Mesendoderm (in vitro differentiated cells): ENCODE data around the gene DDX42.

Source experiments
- DNase-seq: peaks from one replicate; pipeline ENCODE4 v3.0.0; 2013
- H2AK5ac ChIP-seq: 2 replicates; pipeline ENCODE4 v1.6.1; 2013; ENCODE audit warnings: low read length, inconsistent platforms
- H2BK120ac ChIP-seq: 2 replicates; pipeline ENCODE4 v1.6.1; 2013; ENCODE audit warnings: low read depth, mild to moderate bottlenecking, low read length, moderate library complexity, mixed read lengths
- H2BK15ac ChIP-seq: replicated peaks from 2 replicates; pipeline ENCODE4 v1.6.1; 2013; ENCODE audit warnings: low read depth, mild to moderate bottlenecking, moderate library complexity
- H2BK5ac ChIP-seq: 2 replicates; pipeline ENCODE4 v1.6.1; 2013; ENCODE audit warnings: low read length, inconsistent platforms
- H3K18ac ChIP-seq: 2 replicates; pipeline ENCODE4 v1.6.1; 2013; ENCODE audit warnings: mild to moderate bottlenecking, low read length, mixed read lengths
- H3K23ac ChIP-seq: one replicate; pipeline ENCODE4 v1.6.1; 2013; ENCODE audit warnings: low read length
- H3K27ac ChIP-seq: 2 replicates; pipeline ENCODE4 v1.5.1; 2013; ENCODE audit warnings: low read depth, mild to moderate bottlenecking, inconsistent platforms, low read length, moderate library complexity
- H3K27me3 ChIP-seq: 2 replicates; pipeline ENCODE4 v1.6.1; 2013; ENCODE audit warnings: low read length, control low read depth, mild to moderate bottlenecking, inconsistent platforms; ENCODE audit not compliant: insufficient read depth, poor library complexity
- H3K36me3 ChIP-seq: 2 replicates; pipeline ENCODE4 v1.6.1; 2013; ENCODE audit warnings: low read length, inconsistent platforms; ENCODE audit not compliant: control insufficient read depth, insufficient read depth
- H3K4ac ChIP-seq: one replicate; pipeline ENCODE4 v1.6.1; 2013; ENCODE audit warnings: low read depth, mild to moderate bottlenecking, low read length, moderate library complexity
- H3K4me1 ChIP-seq: 2 replicates; pipeline ENCODE4 v1.6.1; 2013; ENCODE audit warnings: low read depth, low read length, inconsistent platforms; ENCODE audit not compliant: control insufficient read depth
- H3K4me2 ChIP-seq: 2 replicates; pipeline ENCODE4 v1.6.1; 2013; ENCODE audit warnings: low read length
- H3K4me3 ChIP-seq: 2 replicates; pipeline ENCODE4 v1.5.1; 2013; ENCODE audit warnings: mild to moderate bottlenecking, low read length
- H3K56ac ChIP-seq: one replicate; pipeline ENCODE4 v1.6.1; 2013; ENCODE audit warnings: low read length
- H3K79me1 ChIP-seq: 2 replicates; pipeline ENCODE4 v1.6.1; 2013; ENCODE audit warnings: low read length, inconsistent platforms
- H3K79me2 ChIP-seq: 2 replicates; pipeline ENCODE4 v1.6.1; 2013; ENCODE audit warnings: mild to moderate bottlenecking, low read length; ENCODE audit not compliant: control insufficient read depth, insufficient read depth
- H3K9ac ChIP-seq: 2 replicates; pipeline ENCODE4 v1.6.1; 2013; ENCODE audit warnings: low read length, inconsistent platforms
- H4K5ac ChIP-seq: one replicate; pipeline ENCODE4 v1.6.1; 2013; ENCODE audit warnings: low read length
- H4K8ac ChIP-seq: one replicate; pipeline ENCODE4 v1.6.1; 2013; ENCODE audit warnings: low read depth, mild to moderate bottlenecking, control low read depth, low read length, moderate library complexity
- WGBS: extraction: QIAGEN DNeasy Blood & Tissue Kit; methylation state at CpG from one replicate; pipeline ENCODE4 v1.1.7; 2013; ENCODE audit warnings: low lambda C conversion rate, missing lambda C conversion rate; ENCODE audit not compliant: insufficient coverage; ENCODE audit errors: extremely low coverage; 5-methylcytosine and 5-hydroxymethylcytosine counted together

Gene DDX42

DNA sequence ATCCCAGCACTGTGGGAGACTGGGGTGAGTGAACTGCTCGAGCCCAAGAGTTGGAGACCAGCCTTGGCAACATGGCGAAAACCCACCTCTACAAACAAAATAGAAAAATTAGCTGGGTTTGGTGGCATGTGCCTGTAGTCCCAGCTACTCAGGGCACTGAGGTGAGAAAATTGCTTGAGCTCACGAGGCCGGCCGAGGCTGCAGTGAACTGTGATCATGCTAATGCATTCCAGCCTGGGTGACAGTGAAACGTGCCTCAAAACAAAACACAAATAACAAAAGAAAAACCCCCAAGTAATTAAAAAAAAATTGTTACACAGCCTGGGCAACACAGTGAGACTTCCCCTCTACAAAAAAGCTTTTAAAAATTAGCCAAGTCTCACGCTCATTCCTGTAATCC lies 5.5 kb upstream of the DDX42 start:
- no peak overlapping the region for H3K9ac ChIP-seq
- H4K5ac ChIP-seq: no peak overlapping the region
- no peak overlapping the region for H3K4ac ChIP-seq
- H2AK5ac ChIP-seq: no peak overlapping the region
- H3K27me3 ChIP-seq: no peaks in the 10 kb centered on the region
- H3K4me2 ChIP-seq: no peak overlapping the region
- no peaks in the 10 kb centered on the region for H3K4me1 ChIP-seq
- no peak overlapping the region for H3K18ac ChIP-seq
- no CpG with 5 or more reads among the region's 7 CpGs for WGBS
- H3K23ac ChIP-seq: no peak overlapping the region
- H3K79me2 ChIP-seq: peaks cover 64% of the 10 kb centered on the region
- no peak overlapping the region for H2BK120ac ChIP-seq
- H3K4me3 ChIP-seq: no peak overlapping the region
- H3K79me1 ChIP-seq: peaks cover 2% of the 10 kb centered on the region
- H3K36me3 ChIP-seq: peaks cover 2% of the 10 kb centered on the region
- H2BK5ac ChIP-seq: no peak overlapping the region
- peak; percentile 40 for DNase-seq
- no peak overlapping the region for H4K8ac ChIP-seq
- H2BK15ac ChIP-seq: no peak overlapping the region
- no peak overlapping the region for H3K27ac ChIP-seq
- H3K56ac ChIP-seq: no peak overlapping the region

DNA sequence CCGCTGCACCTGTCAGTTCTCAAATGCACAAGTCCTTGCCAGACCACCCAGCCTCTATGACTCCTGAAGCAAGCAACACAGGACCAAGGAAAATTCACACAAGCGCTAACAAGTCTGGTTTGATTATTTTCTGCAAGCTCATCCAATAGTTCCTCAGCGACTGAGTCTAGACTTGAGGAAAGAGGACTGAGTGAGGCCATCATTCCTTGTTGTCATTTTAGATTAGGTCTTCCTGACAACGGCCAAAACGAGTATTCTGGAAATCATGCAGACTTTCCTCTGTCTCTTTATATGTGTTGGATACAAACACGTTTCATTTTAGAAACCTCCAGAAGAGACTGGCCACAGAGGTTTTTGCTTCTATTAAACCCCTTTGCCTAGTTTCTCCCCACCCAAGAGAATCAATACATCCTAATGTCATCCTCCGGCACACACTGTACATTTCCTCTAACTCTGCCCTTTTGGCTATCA lies 1.1 kb upstream of the DDX42 start:
- peak; percentile 11 for DNase-seq
- WGBS: no CpG with 5 or more reads among the region's 7 CpGs
- no peak overlapping the region for H4K5ac ChIP-seq

DNA sequence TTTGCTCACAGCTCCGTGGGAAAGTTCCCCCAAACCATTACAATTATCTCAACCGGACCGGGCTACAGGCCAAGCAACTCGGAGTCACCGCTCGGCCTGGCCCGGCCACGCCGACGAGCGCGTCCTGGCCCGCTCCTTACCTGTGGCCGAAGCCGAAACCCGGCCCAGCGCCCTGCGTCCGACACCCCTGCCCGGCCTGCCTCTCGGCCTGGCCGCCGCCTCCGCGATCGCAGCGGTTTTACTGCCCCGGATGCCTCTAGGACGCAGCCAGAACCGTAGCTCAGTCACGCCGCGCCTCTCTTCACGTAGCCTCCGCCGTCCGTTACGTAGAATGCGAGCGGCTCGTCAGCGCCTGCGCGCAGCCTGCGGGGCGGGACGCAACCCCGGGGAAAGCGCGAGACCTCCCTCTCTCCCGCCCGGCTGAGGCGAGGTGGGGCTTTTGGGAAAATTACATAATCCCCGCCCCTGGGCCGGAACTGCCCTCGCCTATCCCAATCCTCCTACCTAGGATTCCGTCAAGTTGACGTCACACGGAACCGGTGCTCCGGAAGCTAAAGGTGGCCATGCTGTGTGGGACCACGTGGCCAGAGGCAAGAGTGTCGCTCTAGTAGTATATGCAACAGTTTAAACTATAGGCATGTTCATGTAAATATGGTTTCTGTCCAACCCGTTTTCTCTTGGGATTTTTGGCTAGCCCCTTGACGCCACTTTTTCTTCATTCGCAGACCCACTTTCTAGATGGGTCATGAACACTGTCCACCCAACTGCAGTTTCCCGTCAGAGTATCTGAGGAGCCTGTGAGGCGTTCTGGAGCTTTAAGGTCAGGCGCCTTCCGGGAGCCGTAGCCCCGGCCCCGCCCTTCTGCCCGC lies 464 bp upstream of the DDX42 start, which contains the start of gene CCDC47:
Gene CCDC47 (minus strand): TSS at position 326 of the 869 bp plus-strand sequence. CDS start 7,422 bp downstream, outside the sequence.
- Histone ChIP-seq H3K4me3 (peak within 1 kb of the TSS; percentile 94), H2BK5ac (peak within 1 kb of the TSS; percentile 94), H4K8ac (no peak within 1 kb of the TSS), H3K9ac (peak within 1 kb of the TSS; percentile 96), H3K27me3 (no peaks in the 10 kb centered on the region), H3K18ac (peak within 1 kb of the TSS; percentile 62), H2BK120ac (peak within 1 kb of the TSS; percentile 54), H3K56ac (peak within 1 kb of the TSS; percentile 98), H3K27ac (peak within 1 kb of the TSS; percentile 95), H3K79me1 (no peaks in the 10 kb centered on the region), H3K23ac (peak within 1 kb of the TSS; percentile 72), H3K79me2 (peaks cover 85% of the 10 kb centered on the region), H4K5ac (peak within 1 kb of the TSS; percentile 44), H3K36me3 (peaks cover 2% of the 10 kb centered on the region), H2BK15ac (no peak within 1 kb of the TSS), H2AK5ac (no peak within 1 kb of the TSS), H3K4me1 (peaks cover 2% of the 10 kb centered on the region), H3K4me2 (peak within 1 kb of the TSS; percentile 74), H3K4ac (peak within 1 kb of the TSS; percentile 97)
- DNase-seq: peak; percentile 100
- no CpG with 5 or more reads among the region's 74 CpGs for WGBS

More for the DNA sequence above, 1.1 kb upstream of the DDX42 start:
- peak overlapping the region; percentile 25 for H3K18ac ChIP-seq
- no peak overlapping the region for H2BK5ac ChIP-seq
- H3K4me1 ChIP-seq: peaks cover 2% of the 10 kb centered on the region
- H3K56ac ChIP-seq: peak overlapping the region; percentile 98
- H3K9ac ChIP-seq: peak overlapping the region; percentile 90
- H3K27ac ChIP-seq: peak overlapping the region; percentile 74
- H3K4me2 ChIP-seq: peak overlapping the region; percentile 74
- no peak overlapping the region for H2BK120ac ChIP-seq
- H4K8ac ChIP-seq: no peak overlapping the region
- H2BK15ac ChIP-seq: no peak overlapping the region
- H3K79me1 ChIP-seq: no peaks in the 10 kb centered on the region
- H3K4me3 ChIP-seq: peak overlapping the region; percentile 68
- no peak overlapping the region for H2AK5ac ChIP-seq
- no peak overlapping the region for H3K4ac ChIP-seq
- H3K27me3 ChIP-seq: no peaks in the 10 kb centered on the region
- H3K36me3 ChIP-seq: peaks cover 2% of the 10 kb centered on the region
- peak overlapping the region; percentile 72 for H3K23ac ChIP-seq
- H3K79me2 ChIP-seq: peaks cover 85% of the 10 kb centered on the region

DNA sequence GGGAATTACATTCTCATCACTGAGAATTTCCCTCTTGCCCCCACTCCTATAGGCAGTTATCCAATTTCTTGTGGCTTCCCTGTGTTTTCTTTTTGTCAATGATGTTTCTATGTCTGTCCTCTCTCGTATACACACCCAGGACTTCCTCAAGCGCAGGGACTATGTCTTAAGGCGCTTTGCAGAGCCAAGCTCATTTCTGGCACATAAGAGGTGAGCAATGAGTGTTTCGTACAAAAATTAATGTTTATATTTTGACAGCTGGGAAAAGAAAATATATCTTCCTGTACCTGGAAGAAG lies 947 bp downstream of the DDX42 start:
- no peaks in the 10 kb centered on the region for H3K79me1 ChIP-seq
- H2BK5ac ChIP-seq: no peak overlapping the region
- H3K79me2 ChIP-seq: peaks cover 85% of the 10 kb centered on the region
- no peak overlapping the region for H4K8ac ChIP-seq
- no peak overlapping the region for H3K18ac ChIP-seq
- H3K4me2 ChIP-seq: peak overlapping the region; percentile 19
- H3K23ac ChIP-seq: no peak overlapping the region
- H3K4me3 ChIP-seq: peak overlapping the region; percentile 94
- no peak overlapping the region for H4K5ac ChIP-seq
- H3K36me3 ChIP-seq: peaks cover 2% of the 10 kb centered on the region
- H2BK120ac ChIP-seq: no peak overlapping the region
- H3K27me3 ChIP-seq: no peaks in the 10 kb centered on the region
- H3K4me1 ChIP-seq: peaks cover 2% of the 10 kb centered on the region
- no peak overlapping the region for H2BK15ac ChIP-seq
- H3K27ac ChIP-seq: peak overlapping the region; percentile 11
- no CpG with 5 or more reads among the region's 4 CpGs for WGBS
- H3K56ac ChIP-seq: peak overlapping the region; percentile 95
- no peak overlapping the region for H3K4ac ChIP-seq
- no peak overlapping the region for H2AK5ac ChIP-seq
- peak overlapping the region; percentile 96 for H3K9ac ChIP-seq
- DNase-seq: peak; percentile 17

DNA sequence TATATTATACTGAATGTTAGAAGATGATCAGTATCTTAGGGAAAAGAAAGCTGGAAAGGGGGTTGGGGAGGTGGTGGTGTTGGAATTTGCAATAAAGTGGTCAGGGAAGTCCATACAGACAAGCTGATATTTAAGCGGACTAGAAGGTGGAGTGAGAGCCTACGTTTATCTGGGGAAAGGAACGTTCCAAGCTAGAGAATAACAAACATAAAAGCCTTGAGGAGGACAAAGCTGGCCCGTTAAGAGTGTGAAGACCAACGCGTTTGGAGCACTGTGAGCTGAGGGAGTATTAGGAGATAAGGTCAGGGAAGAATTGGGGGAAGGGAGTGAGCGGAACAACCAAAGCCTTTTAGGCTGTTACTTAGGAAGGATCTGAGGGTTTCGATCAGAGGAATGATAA lies 1.4 kb downstream of the DDX42 start:
- peak overlapping the region; percentile 11 for H3K27ac ChIP-seq
- WGBS: no CpG with 5 or more reads among the region's 8 CpGs
- DNase-seq: peak; percentile 50

More for the DNA sequence above, 1.4 kb downstream of the DDX42 start:
- Histone ChIP-seq H3K4me2 (peak overlapping the region; percentile 19), H3K4me1 (peaks cover 2% of the 10 kb centered on the region), H2BK120ac (no peak overlapping the region), H3K23ac (no peak overlapping the region), H3K27me3 (no peaks in the 10 kb centered on the region), H3K79me2 (peaks cover 83% of the 10 kb centered on the region), H2BK5ac (no peak overlapping the region), H4K5ac (no peak overlapping the region), H3K56ac (peak overlapping the region; percentile 95), H4K8ac (no peak overlapping the region), H2BK15ac (no peak overlapping the region), H2AK5ac (peak overlapping the region; percentile 16), H3K79me1 (no peaks in the 10 kb centered on the region), H3K9ac (peak overlapping the region; percentile 96), H3K4ac (no peak overlapping the region), H3K18ac (no peak overlapping the region), H3K36me3 (peaks cover 2% of the 10 kb centered on the region), H3K4me3 (peak overlapping the region; percentile 94)
